Common myeloid progenitor, CD34-positive (primary cell): ENCODE data around the gene C1orf226.

ENCODE experiments used
- CTCF ChIA-PET: fragments of 350-600 bp; sonication (Branson Sonifier 250); formaldehyde crosslinking; loops from one replicate; lab custom pipeline; 2021; ENCODE audit warnings: antibody characterized with exemption; lab: Charles Lee
- POLR2A ChIA-PET: fragments of 350-600 bp; sonication (Branson Sonifier 250); formaldehyde crosslinking; loops from one replicate; lab custom pipeline; 2021; ENCODE audit warnings: antibody characterized with exemption; lab: Charles Lee
- DNase-seq, 3 donors: peaks; one replicate each; pipeline versions ENCODE4 v3.0.0 to v3.0.0-alpha.2; 2013
- H3K27ac ChIP-seq, 2 experiments: 1 replicate in 1 of 2; 2 replicates in 1 of 2; pipeline ENCODE4 v1.7.0; 2013; ENCODE audit warnings: inconsistent platforms in 2 of 2, low read length in 2 of 2, mild to moderate bottlenecking in 2 of 2, low read depth in 1 of 2, moderate library complexity in 1 of 2; ENCODE audit not compliant: severe bottlenecking in 2 of 2, insufficient read depth in 1 of 2, poor library complexity in 1 of 2
- H3K27me3 ChIP-seq, 5 experiments: replicated peaks in 2 of 5; 1 replicate in 3 of 5; 2 replicates in 2 of 5; pipeline versions ENCODE4 v1.6.1 to v1.7.0; 2013; ENCODE audit warnings: low read length in 4 of 5, mild to moderate bottlenecking in 2 of 5, moderate library complexity in 2 of 5, inconsistent platforms in 1 of 5; ENCODE audit not compliant: insufficient read depth in 5 of 5, control insufficient read depth in 4 of 5
- H3K36me3 ChIP-seq, 4 experiments: 1 replicate in 2 of 4; 2 replicates in 2 of 4; pipeline versions ENCODE4 v1.6.1 to v1.7.0; 2013; ENCODE audit warnings: low read length in 3 of 4, control low read depth in 1 of 4, mild to moderate bottlenecking in 1 of 4; ENCODE audit not compliant: control insufficient read depth in 4 of 4, insufficient read depth in 4 of 4
- H3K4me1 ChIP-seq, 4 experiments: 1 replicate in 3 of 4; 2 replicates in 1 of 4; pipeline versions ENCODE4 v1.6.1 to v1.7.1; 2013; ENCODE audit warnings: low read length in 3 of 4, mild to moderate bottlenecking in 3 of 4, control low read depth in 1 of 4, inconsistent platforms in 1 of 4, moderate library complexity in 1 of 4; ENCODE audit not compliant: control insufficient read depth in 4 of 4, insufficient read depth in 4 of 4; ENCODE audit errors: control extremely low read depth in 1 of 4
- H3K4me3 ChIP-seq, 7 experiments: 1 replicate in 4 of 7; 2 replicates in 3 of 7; pipeline versions ENCODE4 v1.5.1 to v1.7.0; 2013; ENCODE audit warnings: mild to moderate bottlenecking in 7 of 7, low read length in 6 of 7, moderate library complexity in 6 of 7, inconsistent platforms in 2 of 7, low read depth in 2 of 7, control low read depth in 1 of 7; ENCODE audit not compliant: insufficient read depth in 4 of 7, control insufficient read depth in 1 of 7; ENCODE audit errors: extremely low read depth in 1 of 7
- H3K9me3 ChIP-seq, 5 experiments: 1 replicate in 4 of 5; 2 replicates in 1 of 5; pipeline versions ENCODE4 v1.6.1 to v1.7.1; 2013; ENCODE audit warnings: low read length in 4 of 5, mild to moderate bottlenecking in 2 of 5, inconsistent platforms in 1 of 5, low read depth in 1 of 5, moderate library complexity in 1 of 5; ENCODE audit not compliant: control insufficient read depth in 4 of 5, insufficient read depth in 2 of 5; ENCODE audit errors: control extremely low read depth in 1 of 5
- WGBS: methylation state at CpG from one replicate; pipeline ENCODE4 v1.1.5; 2013; ENCODE audit not compliant: insufficient coverage; 5-methylcytosine and 5-hydroxymethylcytosine counted together

Gene C1orf226

GRCh38 chr1:162365284-162366020, 16.1 kb upstream of the C1orf226 start:
- Histone ChIP-seq H3K27ac (no peak overlapping the region), H3K4me1 (no peaks in the 10 kb centered on the region), H3K9me3 (no peaks in the 10 kb centered on the region), H3K4me3 (no peak overlapping the region), H3K36me3 (no peaks in the 10 kb centered on the region), H3K27me3 (no peaks in the 10 kb centered on the region)
- ChIA-PET CTCF (interaction anchor here (1.1 to 2.5 kb wide), 2 partner anchors 10 kb away, joined by 3 to 8 read pairs; no protein-coding TSS in a partner anchor), POLR2A (no interaction called here)
- 89% methylated on average over 9 of the region's 10 CpGs for WGBS
- no peak for DNase-seq

DNA sequence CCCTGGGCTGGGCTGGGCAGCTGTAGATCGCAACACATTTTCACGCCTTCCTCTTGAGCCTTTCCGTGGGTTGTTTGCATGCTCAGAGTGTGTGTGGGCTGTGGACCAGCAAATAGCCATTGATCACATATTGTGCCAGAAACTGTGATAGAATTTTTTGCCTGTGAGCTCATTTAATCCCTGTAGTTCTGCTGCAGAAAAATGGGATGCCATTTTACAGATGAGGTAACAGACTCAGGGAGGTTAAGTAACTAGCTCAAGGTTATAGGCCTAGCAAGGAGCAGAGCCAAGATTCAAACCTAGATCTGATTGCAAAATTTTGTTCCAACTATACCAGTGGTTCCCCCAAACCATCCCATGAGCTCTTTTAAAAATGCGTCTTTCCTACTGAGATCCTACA, 15.4 kb upstream of the C1orf226 start:
- H3K27ac ChIP-seq = no peak overlapping the region
- no peak overlapping the region for H3K4me3 ChIP-seq
- ChIA-PET CTCF (interaction anchor here (1.0 to 2.5 kb wide), 4 partner anchors 9 to 26 kb away, joined by 3 to 8 read pairs (median 4); no protein-coding TSS in a partner anchor), POLR2A (no interaction called here)
- H3K36me3 ChIP-seq = no peaks in the 10 kb centered on the region
- 50% methylated on average over 2 of the region's 4 CpGs for WGBS
- no peaks in the 10 kb centered on the region for H3K27me3 ChIP-seq
- no peaks in the 10 kb centered on the region for H3K4me1 ChIP-seq
- no peak for DNase-seq
- H3K9me3 ChIP-seq = no peaks in the 10 kb centered on the region

GRCh38 chr1:162366671-162367070, 14.9 kb upstream of the C1orf226 start:
- WGBS = 93% methylated on average over 3 of the region's 9 CpGs
- Histone ChIP-seq H3K4me3 (peak overlapping the region in 1 of 7 experiments; percentile 38), H3K36me3 (no peaks in the 10 kb centered on the region), H3K9me3 (no peaks in the 10 kb centered on the region), H3K27me3 (no peaks in the 10 kb centered on the region), H3K27ac (no peak overlapping the region), H3K4me1 (no peaks in the 10 kb centered on the region)
- DNase-seq = no peak
- POLR2A ChIA-PET = no interaction called here
- CTCF ChIA-PET = interaction anchor here (1.0 to 1.1 kb wide), 2 partner anchors 23 to 25 kb away, joined by 3 to 4 read pairs; no protein-coding TSS in a partner anchor

GRCh38 chr1:162367073-162367472, 14.5 kb upstream of the C1orf226 start:
- DNase-seq = no peak
- H3K27me3 ChIP-seq = no peaks in the 10 kb centered on the region
- POLR2A ChIA-PET = no interaction called here
- CTCF ChIA-PET = interaction anchor here (1.0 to 1.1 kb wide), 2 partner anchors 22 to 25 kb away, joined by 3 to 4 read pairs; no protein-coding TSS in a partner anchor
- H3K27ac ChIP-seq = no peak overlapping the region
- H3K4me1 ChIP-seq = peaks cover 0 to 4% (median under 1%) of the 10 kb centered on the region in 4 experiments
- 92% methylated on average over 35 of the region's 36 CpGs for WGBS
- no peaks in the 10 kb centered on the region for H3K9me3 ChIP-seq
- peak overlapping the region in 1 of 7 experiments; percentile 38 for H3K4me3 ChIP-seq
- H3K36me3 ChIP-seq = no peaks in the 10 kb centered on the region

DNA sequence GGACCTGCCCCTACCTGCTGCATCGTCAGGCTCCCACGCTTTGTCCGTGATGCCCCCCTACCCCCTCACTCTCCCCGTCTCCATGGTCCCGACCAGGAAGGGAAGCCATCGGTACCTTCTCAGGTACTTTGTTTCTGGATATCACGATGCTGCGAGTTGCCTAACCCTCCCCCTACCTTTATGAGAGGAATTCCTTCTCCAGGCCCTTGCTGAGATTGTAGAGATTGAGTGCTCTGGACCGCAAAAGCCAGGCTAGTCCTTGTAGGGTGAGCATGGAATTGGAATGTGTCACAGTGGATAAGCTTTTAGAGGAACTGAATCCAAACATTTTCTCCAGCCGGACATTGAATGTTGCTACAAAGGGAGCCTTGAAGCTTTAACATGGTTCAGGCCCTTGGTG, 13.8 kb upstream of the C1orf226 start:
- 98% methylated on average over 8 of the region's 10 CpGs for WGBS
- Histone ChIP-seq H3K36me3 (no peaks in the 10 kb centered on the region), H3K27ac (no peak overlapping the region), H3K9me3 (no peaks in the 10 kb centered on the region), H3K4me1 (peaks cover 0 to 11% (median 7%) of the 10 kb centered on the region in 4 experiments), H3K27me3 (no peaks in the 10 kb centered on the region), H3K4me3 (no peak overlapping the region)
- no peak for DNase-seq
- ChIA-PET CTCF (interaction anchor here (1.8 kb wide), 2 partner anchors 12 to 30 kb away, joined by 4 to 6 read pairs; no protein-coding TSS in a partner anchor), POLR2A (no interaction called here)

- 96% methylated on average over 3 of the region's 4 CpGs for WGBS
- peaks cover 0 to 17% (median 10%) of the 10 kb centered on the region in 4 experiments for H3K4me1 ChIP-seq
- CTCF ChIA-PET = interaction anchor here (1.2 to 1.8 kb wide), 4 partner anchors 8 to 29 kb away, joined by 3 to 6 read pairs (median 4); no protein-coding TSS in a partner anchor
Measured at GRCh38 chr1:162368451-162368850, 13.1 kb upstream of the C1orf226 start.

DNA sequence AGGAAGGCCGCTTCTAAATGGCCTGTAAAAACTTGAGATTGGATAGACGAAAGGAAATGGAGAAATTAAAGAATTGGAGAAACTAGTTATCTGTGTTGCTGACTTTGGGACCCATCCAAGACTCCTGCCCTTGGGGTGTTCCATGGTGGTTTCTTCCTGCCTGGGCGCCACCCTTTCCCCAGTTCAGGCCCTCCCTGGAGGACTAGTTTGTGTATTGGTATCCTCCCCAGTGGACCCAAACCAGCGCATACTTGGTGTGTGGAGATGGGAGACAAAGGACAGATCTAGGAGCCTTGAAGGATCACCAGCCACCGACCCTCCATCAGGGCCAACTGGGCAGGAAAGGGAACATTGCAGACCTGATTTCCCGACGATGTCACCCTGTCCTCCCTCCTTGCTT, 12.0 kb upstream of the C1orf226 start:
- no peak overlapping the region for H3K27ac ChIP-seq
- POLR2A ChIA-PET = no interaction called here

More at GRCh38 chr1:162368451-162368850, 13.1 kb upstream of the C1orf226 start:
- Histone ChIP-seq H3K9me3 (no peaks in the 10 kb centered on the region), H3K27me3 (no peaks in the 10 kb centered on the region), H3K36me3 (no peaks in the 10 kb centered on the region), H3K27ac (no peak overlapping the region), H3K4me3 (no peak overlapping the region)
- DNase-seq = no peak
- POLR2A ChIA-PET = no interaction called here

More for the DNA sequence above, 12.0 kb upstream of the C1orf226 start:
- CTCF ChIA-PET = interaction anchor here (1.3 to 1.8 kb wide), 3 partner anchors 10 to 28 kb away, joined by 3 to 6 read pairs (median 4); no protein-coding TSS in a partner anchor
- H3K9me3 ChIP-seq = no peaks in the 10 kb centered on the region
- H3K27me3 ChIP-seq = no peaks in the 10 kb centered on the region
- H3K4me1 ChIP-seq = peaks cover 0 to 17% (median 10%) of the 10 kb centered on the region in 4 experiments
- no peaks in the 10 kb centered on the region for H3K36me3 ChIP-seq
- no peak overlapping the region for H3K4me3 ChIP-seq
- WGBS = 97% methylated on average over 5 of the region's 7 CpGs
- no peak for DNase-seq
